ENCODE results near the gene GRIN2A.

Gene GRIN2A

DNA sequence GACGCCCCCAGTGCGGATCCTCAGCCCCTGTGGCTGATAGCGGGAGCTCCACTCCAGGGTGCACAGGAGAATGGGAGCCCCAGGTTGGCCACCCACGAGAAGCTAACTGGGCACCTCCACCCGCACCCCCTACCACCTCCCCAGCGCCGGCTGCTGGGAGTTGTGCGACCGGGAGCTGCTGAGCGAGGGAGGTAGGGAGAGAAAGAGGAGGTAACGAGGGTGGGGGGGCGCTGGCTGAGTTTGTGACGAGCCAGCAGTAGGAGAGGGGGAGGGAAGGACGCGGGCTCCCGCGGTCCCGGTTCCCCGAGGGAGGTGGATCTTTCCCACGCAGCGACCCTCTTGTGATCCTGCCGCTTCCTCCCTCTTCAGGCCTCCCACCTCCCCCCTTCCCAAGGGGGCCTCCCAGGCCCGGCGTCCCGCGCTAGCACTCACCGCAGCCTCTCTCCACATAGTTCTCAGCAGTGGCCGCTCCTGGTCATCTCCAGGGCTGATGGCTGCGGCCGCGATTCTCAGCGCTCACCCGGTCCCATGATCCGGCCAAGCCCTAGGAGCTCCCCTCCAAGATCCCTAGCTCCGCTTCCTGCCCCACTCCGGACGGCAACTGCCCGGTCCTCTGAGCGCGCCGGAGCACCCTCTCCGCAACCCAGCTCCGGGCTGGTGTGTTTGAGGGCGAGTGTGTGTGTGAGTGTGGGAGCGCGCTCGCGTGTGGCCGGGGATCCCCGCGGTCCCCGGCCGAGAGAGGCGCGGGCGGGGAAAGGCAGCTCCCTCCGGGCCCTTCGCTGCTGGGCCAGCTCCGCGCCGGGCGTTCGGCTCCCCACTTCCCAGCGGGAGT, at the start of gene GRIN2A:
TSS of gene GRIN2A (minus strand) at position 207 of the 832 bp plus-strand sequence. CDS start 2,017 bp downstream, outside the sequence.
- DNase-seq (ENCODE audit: low spot score), result peak; percentile 47

DNA sequence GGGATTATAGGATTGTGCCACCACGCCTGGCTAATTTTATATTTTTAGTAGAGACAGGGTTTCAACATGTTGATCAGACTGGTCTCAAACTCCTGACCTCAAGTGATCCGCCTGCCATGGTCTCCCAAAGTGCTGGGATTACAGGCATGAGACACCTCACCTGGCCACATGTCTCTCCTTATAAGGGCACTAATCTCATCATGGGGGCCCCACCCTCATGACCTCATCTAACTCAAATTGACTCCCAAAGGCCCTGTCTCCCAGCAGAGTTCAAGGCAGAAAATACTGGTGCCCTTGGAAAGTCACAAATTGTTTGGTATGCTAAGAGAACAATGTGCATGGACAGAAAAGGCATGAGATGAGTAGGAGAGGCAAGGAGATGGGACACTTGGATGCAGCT, 49.3 kb upstream of the GRIN2A start:
- no peak for DNase-seq (ENCODE audit: low spot score)

DNA sequence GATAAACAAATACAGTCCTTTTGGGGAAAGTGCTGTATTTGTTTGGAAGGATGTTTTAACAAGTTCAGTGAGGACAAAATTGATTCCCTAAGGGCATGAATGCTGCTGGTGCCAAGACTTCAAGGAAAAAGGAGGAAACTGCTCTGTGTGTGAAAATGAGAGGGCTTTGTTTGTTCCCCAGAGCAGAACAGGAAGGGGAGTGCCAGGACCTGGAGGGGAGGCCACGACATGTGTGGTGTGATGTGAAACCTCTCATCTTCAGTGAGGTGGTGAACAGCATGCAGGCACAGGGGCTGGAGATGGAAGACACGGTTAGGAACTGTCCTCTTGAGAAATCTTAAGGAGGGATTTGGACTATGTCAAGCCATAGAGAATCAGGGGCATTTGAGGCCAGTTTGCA, 46.6 kb upstream of the GRIN2A start:
- no peak for DNase-seq (ENCODE audit: low spot score)

DNA sequence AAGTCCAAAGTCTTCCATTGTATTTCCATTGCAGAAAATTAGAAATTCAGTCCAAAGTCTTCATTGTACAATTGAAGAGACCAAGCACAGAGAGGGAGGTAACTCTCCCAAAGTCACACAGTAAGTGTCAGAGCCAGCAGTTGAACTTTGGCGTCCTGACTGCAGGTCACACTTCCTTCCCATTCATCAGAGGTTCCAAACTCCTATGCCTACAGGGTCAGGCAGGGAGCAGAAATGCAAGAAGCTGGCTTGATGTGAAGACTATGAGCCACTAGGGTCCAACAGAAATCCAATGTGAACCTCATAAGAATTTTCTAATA, 44.7 kb upstream of the GRIN2A start:
- no peak for DNase-seq (ENCODE audit: low spot score)

DNA sequence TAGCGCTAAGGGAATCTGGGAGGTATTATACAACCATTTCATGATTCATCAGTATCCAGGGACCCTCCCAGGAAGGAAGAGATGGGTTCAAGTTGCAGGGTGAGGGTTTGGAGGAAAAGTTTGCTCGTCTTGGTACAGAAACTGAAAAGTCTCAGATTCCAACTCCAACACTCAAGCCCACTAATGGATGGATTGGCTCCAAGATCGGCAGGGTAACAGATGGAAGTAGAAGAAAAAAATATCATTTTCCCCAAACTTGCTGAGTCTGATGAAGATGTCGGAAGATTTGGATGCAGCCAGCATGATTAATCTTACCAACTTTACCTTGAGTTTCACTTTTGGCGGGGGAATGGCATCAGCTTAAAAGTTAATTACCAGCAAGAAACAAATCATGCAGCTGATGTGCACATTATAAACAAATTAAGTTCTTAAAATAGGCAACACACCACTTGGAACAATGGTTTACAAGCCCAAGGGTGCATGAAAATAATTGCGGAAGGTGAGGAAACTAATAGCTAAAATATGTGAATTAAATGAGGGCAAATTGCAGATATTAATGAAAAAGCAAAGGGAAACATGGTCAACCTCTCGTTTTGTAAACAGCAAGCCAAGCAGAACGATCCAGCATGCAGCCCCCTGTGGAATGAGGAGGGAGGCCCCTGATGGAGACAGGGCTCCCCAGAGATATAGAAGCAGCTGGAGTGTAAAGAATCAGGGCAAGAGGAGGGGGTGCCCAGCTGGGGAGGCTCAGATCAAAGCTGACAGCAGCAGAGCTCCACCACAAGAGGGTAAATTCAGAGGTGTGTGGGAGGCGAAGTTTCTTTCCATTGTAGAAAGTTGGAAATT, 44.1 kb upstream of the GRIN2A start:
- peak; percentile 24 for DNase-seq (ENCODE audit: low spot score)

DNA sequence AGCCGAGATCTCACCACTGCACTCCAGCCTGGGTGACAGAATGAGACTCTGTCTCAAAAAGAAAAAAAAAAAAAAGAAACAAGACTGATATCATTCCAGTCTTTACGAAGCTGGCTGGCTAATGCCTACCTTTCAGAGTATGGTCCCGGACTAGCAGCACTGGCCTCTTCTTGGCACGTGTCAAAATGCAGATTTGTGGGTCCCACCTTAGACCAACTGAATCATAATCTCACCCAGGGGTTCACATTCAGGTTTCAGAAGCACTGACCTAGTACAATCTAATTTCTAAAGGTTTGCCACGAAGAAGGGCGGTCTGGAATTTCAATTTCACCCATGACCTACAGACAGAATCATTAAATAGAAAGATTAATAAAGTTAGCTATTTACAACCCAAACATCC, 43.4 kb upstream of the GRIN2A start:
- DNase-seq (ENCODE audit: low spot score), result no peak

DNA sequence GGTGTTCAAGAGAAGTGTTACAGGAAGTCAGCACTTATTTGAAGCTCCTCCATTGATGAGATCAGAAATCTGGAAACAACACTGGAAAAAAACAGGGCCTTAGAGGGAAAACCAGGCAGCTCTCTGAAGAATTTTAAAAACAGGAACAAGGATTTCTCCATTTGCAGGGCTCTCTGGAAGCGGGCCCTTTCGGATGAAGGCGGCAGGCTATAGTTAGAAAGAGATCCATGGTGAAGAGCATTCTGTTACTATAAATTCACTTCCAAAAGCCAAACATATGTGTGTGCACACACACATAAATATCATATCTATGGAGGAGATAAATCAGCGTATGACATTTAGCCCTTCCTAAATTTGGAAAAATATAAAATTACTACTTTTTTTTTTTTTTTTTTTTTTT, 42.6 kb upstream of the GRIN2A start:
- DNase-seq (ENCODE audit: low spot score), result no peak

DNA sequence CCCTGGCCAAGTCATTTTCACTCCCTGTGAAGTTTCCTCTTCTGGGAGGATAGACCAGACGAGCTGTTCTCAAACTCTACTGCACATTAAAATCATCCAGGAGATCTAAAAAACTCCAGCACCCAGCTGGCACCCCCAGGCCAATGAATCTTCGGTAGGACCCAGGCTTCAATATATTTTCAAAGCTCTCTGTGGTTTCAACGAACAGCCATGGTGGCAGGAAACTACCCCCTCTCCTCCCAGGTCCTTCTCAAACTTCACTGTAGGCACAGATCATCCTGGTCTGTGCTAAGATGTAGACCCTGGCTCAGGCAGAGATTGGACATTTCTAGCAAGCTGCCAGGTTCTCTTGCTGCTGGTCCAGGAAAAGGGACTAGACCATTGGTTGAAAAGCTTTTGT, 38.7 kb upstream of the GRIN2A start:
- DNase-seq (ENCODE audit: low spot score), result no peak

DNA sequence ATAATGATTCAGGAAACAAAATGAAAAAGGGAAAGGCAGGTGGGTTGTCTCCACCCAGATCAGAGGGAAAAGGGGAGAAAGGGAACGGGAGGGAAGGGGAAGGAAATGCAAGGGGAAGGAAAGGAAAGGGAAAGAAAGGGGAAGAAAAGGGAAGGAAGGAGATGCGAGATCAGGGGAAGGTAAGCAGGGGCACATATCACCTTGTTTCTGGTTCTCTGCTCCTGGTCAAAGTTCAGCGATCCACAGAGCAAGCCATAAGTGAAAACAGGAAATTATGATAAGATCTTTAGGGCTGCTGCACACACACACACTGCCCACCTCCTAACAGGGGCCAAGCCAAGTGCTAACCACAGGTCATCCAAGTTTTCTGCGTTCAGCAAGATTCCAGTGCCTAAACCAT, 37.5 kb upstream of the GRIN2A start:
- no peak for DNase-seq (ENCODE audit: low spot score)

DNA sequence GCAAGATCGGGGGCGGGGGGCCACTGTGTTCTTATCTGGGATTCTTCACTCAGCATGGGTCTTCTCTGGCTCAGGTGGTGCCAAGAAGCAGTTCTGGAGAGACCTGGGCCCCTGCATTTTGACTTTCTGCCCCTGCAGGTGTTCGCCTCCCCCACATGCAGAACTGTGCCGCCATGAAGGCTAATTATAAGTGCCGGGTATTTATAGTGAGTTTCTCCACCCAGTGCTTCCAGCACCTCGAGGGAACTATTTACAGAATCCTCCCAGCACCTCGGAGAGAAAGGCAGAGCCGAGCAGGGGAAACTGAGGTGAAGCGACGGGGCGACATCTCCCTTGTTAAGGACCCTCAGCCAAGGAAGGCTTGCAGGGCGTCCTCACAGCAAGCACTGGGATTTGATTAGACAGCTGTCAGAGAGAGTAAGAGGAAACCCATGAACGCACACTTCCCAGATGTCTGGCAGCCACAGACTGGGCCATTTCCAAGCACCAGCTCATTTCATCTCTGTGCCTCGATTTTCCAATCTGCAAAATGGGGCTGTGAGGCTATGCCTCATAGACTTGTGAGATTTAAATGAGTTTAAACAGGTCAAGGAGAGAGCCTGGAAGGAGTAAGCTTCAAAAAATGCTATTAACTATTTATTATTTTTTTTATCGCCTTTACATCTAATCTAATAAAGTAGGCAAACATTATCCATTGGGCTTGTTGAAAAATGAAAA, 36.4 kb upstream of the GRIN2A start:
- DNase-seq (ENCODE audit: low spot score), result peak; percentile 57

DNA sequence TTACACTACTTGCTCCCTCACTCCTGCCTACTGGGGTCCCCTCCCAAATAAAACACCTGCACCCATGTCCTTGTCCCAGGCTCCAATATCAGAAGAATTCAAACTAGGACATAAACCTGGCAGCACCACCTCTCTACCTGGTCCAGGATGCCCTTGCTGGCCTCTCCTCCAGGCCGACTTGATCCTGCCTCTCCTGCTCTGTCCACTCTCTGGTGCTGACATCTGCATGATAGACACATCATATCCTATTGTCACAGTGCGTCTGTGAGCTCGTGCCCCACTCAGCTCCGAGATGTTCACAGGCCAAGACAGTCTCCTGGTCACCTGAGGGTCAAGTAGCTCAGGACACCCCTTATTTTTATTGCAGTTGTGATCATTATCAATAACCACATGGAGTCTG, 31.5 kb upstream of the GRIN2A start:
- no peak for DNase-seq (ENCODE audit: low spot score)

DNA sequence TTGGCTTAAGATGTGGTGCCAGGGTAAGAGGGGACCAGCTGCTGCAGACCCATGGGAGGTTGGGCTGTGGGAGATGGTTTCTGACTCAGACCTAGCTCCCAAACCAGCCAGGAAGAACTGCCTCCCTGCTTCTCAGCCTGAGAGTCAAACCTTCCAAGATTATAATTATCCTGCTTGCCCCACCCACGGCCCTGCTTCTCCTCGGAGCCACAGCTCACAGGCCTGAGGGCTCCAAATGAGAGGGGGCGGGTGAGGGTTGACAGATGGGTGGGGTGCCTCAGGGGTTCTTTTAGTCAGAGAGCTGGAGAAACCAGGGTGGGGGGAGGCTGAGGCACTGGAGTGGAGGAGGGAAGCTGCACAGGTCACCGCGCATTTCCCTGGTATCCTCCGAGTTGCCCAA, 28.7 kb upstream of the GRIN2A start:
- DNase-seq (ENCODE audit: low spot score), result no peak

DNA sequence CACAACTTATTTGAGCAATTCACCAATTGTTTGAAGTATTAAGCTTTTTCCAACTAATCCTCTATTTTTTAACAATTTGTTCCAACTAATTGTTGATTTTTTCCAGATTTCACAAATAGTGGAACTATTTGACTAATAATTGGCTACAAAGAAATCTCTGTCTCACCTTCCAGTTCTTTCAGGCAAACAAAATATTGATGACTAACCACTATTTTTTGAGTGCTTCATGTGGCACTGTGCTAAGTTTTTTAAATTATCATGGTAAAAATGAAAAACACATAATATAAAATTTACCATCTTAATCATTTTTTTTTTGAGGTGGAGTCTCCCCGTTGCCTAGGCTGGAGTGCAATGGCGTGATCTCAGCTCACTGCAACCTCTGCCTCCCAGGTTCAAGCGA, 24.6 kb upstream of the GRIN2A start:
- DNase-seq (ENCODE audit: low spot score), result no peak

DNA sequence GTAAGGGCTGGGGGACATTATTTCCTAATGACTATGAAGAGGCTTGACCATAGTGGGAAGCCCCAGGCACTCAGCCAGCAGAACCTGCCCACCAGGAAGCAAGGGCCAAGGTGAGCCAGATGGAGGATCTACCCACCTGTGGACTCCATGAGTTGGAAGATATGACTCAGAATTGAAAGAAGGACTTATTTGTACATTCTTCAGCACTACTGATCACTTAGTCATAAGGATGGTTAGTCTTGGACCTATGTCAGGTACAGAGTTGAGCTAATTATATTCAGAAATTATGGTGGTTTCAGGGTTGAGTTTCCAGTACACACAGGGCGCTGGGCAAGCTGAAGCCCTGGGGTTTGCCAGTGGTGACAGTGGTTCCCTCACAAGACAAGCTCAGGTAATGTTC, 24.0 kb upstream of the GRIN2A start:
- DNase-seq (ENCODE audit: low spot score), result no peak

DNA sequence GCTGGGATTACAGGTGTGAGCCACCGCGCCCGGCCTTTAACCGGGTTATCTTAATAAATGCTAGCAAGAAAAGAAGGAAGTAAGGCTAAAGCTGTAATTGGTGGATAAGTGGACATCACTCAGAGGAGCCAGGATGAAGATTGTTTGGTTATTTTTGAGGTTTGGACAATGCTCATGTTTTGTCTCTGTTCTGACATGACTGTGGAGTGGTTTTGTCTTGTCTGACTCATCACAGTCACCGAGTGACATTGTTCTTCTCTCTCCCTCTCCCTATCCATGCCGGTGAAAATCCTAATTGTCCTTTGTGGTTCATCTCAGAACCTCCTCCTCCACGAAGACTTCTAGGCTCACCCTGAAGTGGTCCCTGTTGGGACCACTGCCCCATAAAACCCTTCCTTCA, 23.5 kb upstream of the GRIN2A start:
- DNase-seq (ENCODE audit: low spot score), result no peak

DNA sequence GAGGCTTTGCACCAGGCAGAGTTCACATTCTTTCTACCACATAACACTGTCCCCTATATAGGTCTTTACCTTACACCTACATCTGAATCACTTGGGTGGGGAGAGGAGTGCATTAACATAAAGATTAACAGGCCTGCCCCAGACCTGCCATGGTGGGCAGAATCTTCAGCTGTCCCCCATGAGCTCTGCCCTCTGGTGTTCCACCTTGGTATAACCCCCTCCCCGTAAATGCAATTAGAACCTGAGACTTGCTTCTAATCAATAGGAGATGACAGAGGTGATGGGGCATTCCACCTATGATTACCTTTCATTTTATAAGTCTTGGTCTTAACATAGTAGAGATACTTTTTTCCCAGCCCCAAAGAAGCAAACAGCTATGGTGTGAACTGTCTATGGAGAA, 20.4 kb upstream of the GRIN2A start:
- DNase-seq (ENCODE audit: low spot score), result no peak

DNA sequence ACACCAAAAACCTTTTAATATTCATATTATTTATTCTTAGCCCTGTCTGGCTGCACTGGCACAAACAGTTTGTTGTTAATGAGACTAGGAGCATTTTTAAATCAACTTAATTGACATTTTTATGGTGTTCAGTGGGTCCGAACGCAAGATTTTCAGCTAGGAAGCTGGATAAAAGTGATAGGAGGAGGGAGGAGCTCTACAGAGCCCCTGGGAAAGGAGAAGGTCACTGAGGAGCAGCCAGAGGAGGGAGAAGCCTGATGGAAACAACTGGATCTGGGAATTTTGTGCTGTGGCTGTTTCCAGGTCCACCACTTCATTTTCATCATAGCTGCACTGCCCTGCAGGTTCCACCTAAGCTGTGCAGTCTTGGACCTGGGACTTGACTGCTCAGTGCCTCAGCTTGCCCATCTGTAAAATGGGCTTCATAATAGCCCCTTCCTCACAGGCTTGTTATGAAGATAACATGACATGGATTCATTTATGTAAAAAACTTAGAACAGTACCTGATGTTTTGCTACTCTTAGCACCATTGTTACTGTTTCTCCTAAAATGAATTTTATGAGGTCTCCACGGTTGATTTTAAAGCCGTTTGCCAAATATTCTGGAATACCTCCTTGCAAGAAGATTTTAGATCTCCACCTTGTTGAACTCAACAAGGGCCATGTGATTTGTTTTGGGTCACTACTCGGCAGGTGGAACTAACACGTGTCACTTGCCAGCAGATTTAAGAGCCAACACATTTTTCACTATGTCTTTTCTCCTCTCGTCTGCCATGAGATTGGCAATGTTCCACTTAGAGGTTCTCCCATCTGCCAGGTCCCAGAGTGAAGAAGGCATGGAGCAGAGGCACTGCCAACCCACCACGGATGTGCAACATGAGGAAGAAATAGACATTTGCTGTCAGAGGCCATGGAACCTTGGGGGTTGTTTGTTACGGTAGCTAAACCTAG, 18.7 kb upstream of the GRIN2A start:
- DNase-seq (ENCODE audit: low spot score), result no peak

DNA sequence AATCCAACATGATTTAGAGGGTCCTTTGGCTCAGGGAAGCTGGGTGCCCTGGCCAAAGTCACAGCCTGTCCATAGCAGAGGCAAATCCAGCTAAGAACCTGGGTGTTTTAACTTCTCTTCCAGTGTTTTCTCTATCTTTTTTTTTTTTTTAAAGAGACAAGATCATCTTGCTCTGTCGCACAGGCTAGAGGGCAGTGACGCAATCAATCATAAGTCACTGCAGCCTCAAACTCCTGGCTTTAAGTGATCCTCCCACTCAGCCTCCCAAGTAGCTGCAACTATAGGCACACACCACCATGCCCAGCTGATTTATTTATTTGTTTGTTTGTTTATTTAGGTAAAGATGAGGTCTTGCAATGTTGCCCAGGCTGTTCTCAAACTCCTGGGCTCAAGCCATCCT, 14.8 kb upstream of the GRIN2A start:
- DNase-seq (ENCODE audit: low spot score), result no peak

DNA sequence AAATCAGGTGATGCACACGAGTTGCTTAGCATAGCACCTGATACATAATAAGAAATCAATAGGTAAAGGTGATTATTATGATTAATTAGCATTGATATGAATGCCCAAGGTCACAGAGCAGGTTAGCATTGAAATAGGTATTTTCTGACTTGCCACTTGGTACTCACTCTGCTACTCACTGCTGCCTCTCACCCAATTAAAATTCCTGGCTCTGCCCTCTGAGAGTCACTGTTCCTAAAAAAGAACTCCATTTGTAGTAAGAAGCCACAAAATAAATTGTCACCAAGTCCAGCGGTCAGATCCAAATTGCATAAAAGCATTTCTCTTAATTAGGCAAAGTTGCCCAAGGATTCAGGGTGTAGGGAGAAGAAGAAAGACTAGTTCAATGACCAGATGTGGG, 8.9 kb upstream of the GRIN2A start:
- no peak for DNase-seq (ENCODE audit: low spot score)

DNA sequence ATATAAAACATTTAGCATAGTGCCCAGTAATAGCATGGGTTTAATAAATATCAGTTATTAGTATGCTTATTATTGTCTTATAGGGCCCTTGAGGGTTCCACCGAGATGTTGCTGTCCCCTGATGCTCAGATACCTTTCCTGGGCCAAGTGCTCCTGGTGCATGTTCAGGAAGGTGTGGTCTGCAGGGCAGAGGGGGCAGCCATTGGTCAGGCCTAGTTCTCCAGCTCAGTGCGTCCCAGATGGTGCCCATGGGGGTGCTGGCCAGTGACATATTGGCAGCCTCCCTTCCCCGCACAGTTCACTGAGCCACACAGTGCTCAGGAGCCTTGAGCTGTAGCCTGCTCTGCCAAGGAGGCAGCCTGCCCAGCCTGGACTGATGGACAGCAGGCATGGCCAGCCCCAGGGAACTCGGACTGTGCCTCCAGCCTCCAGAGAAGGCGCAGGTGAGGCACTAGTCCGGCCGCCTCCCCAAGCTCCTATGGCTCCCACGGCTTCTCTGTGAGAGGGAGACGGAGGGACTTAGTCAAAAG, 7.7 kb upstream of the GRIN2A start:
- DNase-seq (ENCODE audit: low spot score), result no peak

DNA sequence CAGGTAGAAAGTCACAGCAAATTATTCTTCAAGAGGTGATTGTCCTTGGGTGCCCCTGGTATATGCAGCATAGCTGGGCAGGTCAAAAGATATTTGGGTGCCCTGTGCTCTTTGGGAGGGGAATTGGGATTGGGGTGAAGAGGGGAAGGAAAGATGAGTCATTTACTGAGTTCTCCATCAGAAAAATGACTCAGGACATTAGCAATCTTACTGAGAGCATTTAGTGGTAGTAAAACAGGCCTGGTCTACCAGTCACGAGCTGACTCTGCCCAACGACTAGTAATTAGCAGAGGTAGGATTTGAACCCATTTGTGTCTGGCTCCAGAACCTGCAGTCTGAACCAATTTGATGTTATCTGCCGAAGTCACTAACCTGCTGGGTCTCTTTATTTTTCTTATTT, 6.0 kb upstream of the GRIN2A start:
- no peak for DNase-seq (ENCODE audit: low spot score)
